Adrenal gland (tissue), 12 donors: ENCODE results near the gene NOXA1. TPM values are rescaled to one million over a fixed set of nuclear protein-coding genes. Genes with fewer than 3 reads are reported as not detected.
"Not testable (repeated sequence)": the region's sequence is repeated elsewhere in the genome, so short reads cannot be mapped to it uniquely, and the experiment has no call there.

ENCODE experiments used
- DNase-seq, 7 donors: peaks; one replicate each; pipeline ENCODE4 v3.0.0-alpha.2; 2019 to 2020
- H3K27ac ChIP-seq, 5 donors: fragments of 200-600 bp; sonication (generic) in 4 of 5; 1 replicate in 3 of 5; 2 replicates in 2 of 5; pipeline versions ENCODE4 v1.5.1 to v1.8.0; 2016 to 2020; ENCODE audit warnings: mild to moderate bottlenecking in 1 of 5
- H3K27me3 ChIP-seq: fragments of 200-600 bp; 2 replicates; pipeline ENCODE4 v1.8.0; 2021
- H3K36me3 ChIP-seq, 2 donors: fragments of 200-600 bp; replicated peaks in 1 of 2; 1 replicate in 1 of 2; 2 replicates in 1 of 2; pipeline versions ENCODE4 v1.5.1 to v1.8.0; 2018 to 2022
- H3K4me1 ChIP-seq, 2 donors: fragments of 200-600 bp; replicated peaks in 1 of 2; 1 replicate in 1 of 2; 2 replicates in 1 of 2; pipeline versions ENCODE4 v1.5.1 to v1.8.0; 2018 to 2021
- H3K4me3 ChIP-seq, 4 donors: fragments of 200-600 bp; sonication (generic) in 3 of 4; one replicate each; pipeline ENCODE4 v1.5.1; 2016 to 2018
- H3K9me3 ChIP-seq, 3 donors: fragments of 200-600 bp; sonication (generic) in 1 of 3; replicated peaks in 1 of 3; 1 replicate in 2 of 3; 2 replicates in 1 of 3; pipeline versions ENCODE4 v1.5.1 to v1.8.0; 2016 to 2021
- CTCF ChIP-seq, 6 experiments: fragments of 450-650 bp in 4 of 6; fragments of 200-600 bp in 2 of 6; sonication (generic) in 1 of 6; IDR thresholded peaks; 1 replicate in 5 of 6; 2 replicates in 1 of 6; pipeline versions ENCODE4 v1.5.1 to v1.8.0; 2016 to 2021; ENCODE audit warnings: antibody characterized with exemption in 6 of 6, mild to moderate bottlenecking in 2 of 6, moderate library complexity in 1 of 6
- POLR2A ChIP-seq, 2 donors: fragments of 450-650 bp; IDR thresholded peaks; one replicate each; pipeline ENCODE4 v1.6.1; 2017; ENCODE audit warnings: antibody characterized with exemption in 2 of 2, mild to moderate bottlenecking in 2 of 2, moderate library complexity in 1 of 2
- WGBS, 4 donors: extraction: QIAGEN DNeasy Blood & Tissue Kit in 2 of 4; methylation state at CpG; one replicate each; pipeline versions ENCODE4 v1.1.5 to v1.1.7; 2013 to 2017; 5-methylcytosine and 5-hydroxymethylcytosine counted together
- intact Hi-C, 2 donors: fragments of 100-400 bp; cut with DNase I; formaldehyde crosslinking; loops; one replicate each; pipeline versions ENCODE4 v1.14.1 to v1.15.0; 2022 to 2023
- polyA plus RNA-seq, 3 donors: library from polyadenylated mRNA; stranded (reverse); fragments of 200-250 nt in 2 of 3; fragments of 350-450 nt in 1 of 3; fragmentation: Illumina TruSeq in 1 of 3; extraction: RNeasy Lipid Tissue Mini Kit (QIAGEN cat#74804) in 1 of 3; gene quantifications; one replicate each; pipeline ENCODE4 v1.2.3, GENCODE V29; 2013 to 2014
- total RNA-seq, 9 donors: library from RNA; depleted of rRNA in 4 of 9; stranded (reverse); fragments of >200 nt in 4 of 9; fragments of 120-200 nt in 1 of 9; fragmentation: NEBNext Ultra II Directional in 1 of 9; extraction: Animal tissue kit (Norgen Biotek cat#: 25700) in 1 of 9; gene quantifications; one replicate each; pipeline versions ENCODE4 v1.1.0 to v1.2.4, GENCODE V29; 2013 to 2023
- donor health status: healthy with polysubstance abuse.
- donor health status: Bipolar disorder and iron deficiency.
- donor health status: DM: yes; HTN: yes; CAD: no.
- donor health status: DM: no; HTN: no; CAD: no.
- donor health status: DM: no; HTN: no; CAD: no.
- donor health status: DM: yes; HTN: yes; CAD: no.

Gene NOXA1
- total and polyA plus RNA-seq, 12 donors = 2.9 to 50.7 (median 9.4) TPM; not detected in 1

- TF ChIP-seq CTCF (IDR thresholded peaks at IDR 0.05) (no peak), POLR2A (IDR thresholded peaks at IDR 0.05) (no peak)
- no peak for DNase-seq
Observed at GRCh38 chr9:137448602-137448962, 25.4 kb downstream of the NOXA1 start.

GRCh38 chr9:137449081-137449844 lies 26.1 kb downstream of the NOXA1 start:
- Histone ChIP-seq H3K27me3 (no peaks in the 10 kb centered on the region), H3K4me1 (peaks cover under 1 to 1% of the 10 kb centered on the region in 2 donors), H3K9me3 (no peaks in the 10 kb centered on the region), H3K36me3 (peaks cover 0 to 8% of the 10 kb centered on the region in 2 donors), H3K4me3 (no peak overlapping the region), H3K27ac (no peak overlapping the region)
- no peak for TF ChIP-seq CTCF (IDR thresholded peaks at IDR 0.05)
- TF ChIP-seq POLR2A (IDR thresholded peaks at IDR 0.05) = no peak
- DNase-seq = peak in 1 of 7 donors; percentile 13
- intact Hi-C loops = no loop called here
- WGBS, 4 donors = 91 to 98% (median 94%) methylated on average over 8 to 36 of the region's 36 CpGs

More at GRCh38 chr9:137448602-137448962, 25.4 kb downstream of the NOXA1 start:
- H3K4me3 ChIP-seq = no peak overlapping the region
- H3K36me3 ChIP-seq = peaks cover 0 to 8% of the 10 kb centered on the region in 2 donors
- H3K27ac ChIP-seq = no peak overlapping the region
- H3K27me3 ChIP-seq = no peaks in the 10 kb centered on the region
- 88 to 91% (median 88%) methylated on average over 15 to 16 of the region's 16 CpGs; no CpG with 5 or more reads in 1 of the 4 donors for WGBS, 4 donors
- no peaks in the 10 kb centered on the region for H3K9me3 ChIP-seq
- intact Hi-C loops = no loop called here
- no peaks in the 10 kb centered on the region for H3K4me1 ChIP-seq

- no peak for TF ChIP-seq CTCF (IDR thresholded peaks at IDR 0.05)
- no peak for TF ChIP-seq POLR2A (IDR thresholded peaks at IDR 0.05)
- Histone ChIP-seq H3K27ac (no peak overlapping the region), H3K27me3 (no peaks in the 10 kb centered on the region), H3K9me3 (no peaks in the 10 kb centered on the region), H3K4me1 (peaks cover 8 to 9% of the 10 kb centered on the region in 2 donors), H3K36me3 (peaks cover 0 to 8% of the 10 kb centered on the region in 2 donors), H3K4me3 (no peak overlapping the region)
- no peak for DNase-seq
- 89 to 92% (median 90%) methylated on average over 18 of the region's 18 CpGs for WGBS, 4 donors
- intact Hi-C loops = no loop called here
Observed at GRCh38 chr9:137449931-137450538, 26.8 kb downstream of the NOXA1 start.

GRCh38 chr9:137450539-137451222 lies 27.5 kb downstream of the NOXA1 start:
- H3K4me3 ChIP-seq, H3K36me3 ChIP-seq, H3K27me3 ChIP-seq, intact Hi-C loops, H3K27ac ChIP-seq, H3K9me3 ChIP-seq: not testable (repeated sequence)
- H3K4me1 ChIP-seq = peaks cover 10 to 15% of the 10 kb centered on the region in 2 donors
- peak in 1 of 7 donors; percentile 10 for DNase-seq
- 81 to 91% (median 88%) methylated on average over 11 to 22 of the region's 24 CpGs for WGBS, 4 donors

- H3K4me1 ChIP-seq = peaks cover 10 to 15% of the 10 kb centered on the region in 2 donors
- DNase-seq, intact Hi-C loops, H3K9me3 ChIP-seq, H3K4me3 ChIP-seq, H3K36me3 ChIP-seq, H3K27ac ChIP-seq, H3K27me3 ChIP-seq: not testable (repeated sequence)
- WGBS, 4 donors = 77 to 93% (median 83%) methylated on average over 4 to 15 of the region's 31 CpGs
Observed at GRCh38 chr9:137451264-137452005, 28.2 kb downstream of the NOXA1 start.
